Measurements from ENCODE around the gene CARD19.

DNA sequence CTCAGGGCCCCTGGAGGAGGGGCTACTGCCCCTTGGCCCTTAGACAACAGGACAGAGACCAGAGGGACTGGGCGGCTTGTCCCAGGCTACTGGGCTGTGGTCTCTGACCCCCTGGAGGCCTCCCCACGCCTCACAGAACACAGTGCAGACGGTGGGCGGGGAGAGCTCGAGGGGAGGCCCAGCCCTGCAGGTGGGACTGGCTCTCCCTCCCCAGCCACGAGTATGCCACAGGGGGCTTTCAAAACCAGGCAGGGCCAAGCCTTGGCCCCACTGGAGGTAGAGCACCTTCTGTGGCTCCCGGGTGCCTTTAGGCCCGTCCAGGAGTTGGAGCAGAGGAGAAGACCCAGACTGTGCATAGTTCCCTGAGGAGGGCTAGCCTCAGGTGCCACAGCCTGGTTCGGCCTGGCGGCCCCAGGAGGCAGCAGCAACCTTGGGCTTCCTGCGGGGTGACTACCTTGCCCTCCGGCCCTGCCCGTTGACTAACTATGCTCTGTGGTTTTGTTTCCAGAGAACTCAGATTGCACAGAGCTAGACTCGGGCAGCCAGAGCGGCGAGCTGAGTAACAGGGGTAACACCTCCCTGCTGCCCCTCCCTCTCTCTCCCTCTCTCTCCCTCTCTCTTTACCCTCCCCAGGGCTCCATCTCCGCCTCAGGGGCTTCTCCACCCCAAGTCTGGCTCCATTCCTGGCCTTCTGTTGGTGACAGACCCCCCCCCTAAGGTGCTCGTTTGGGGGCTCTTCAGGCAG, 15.5 kb downstream of the CARD19 start:
- TF ChIP-seq, protein P1, sequence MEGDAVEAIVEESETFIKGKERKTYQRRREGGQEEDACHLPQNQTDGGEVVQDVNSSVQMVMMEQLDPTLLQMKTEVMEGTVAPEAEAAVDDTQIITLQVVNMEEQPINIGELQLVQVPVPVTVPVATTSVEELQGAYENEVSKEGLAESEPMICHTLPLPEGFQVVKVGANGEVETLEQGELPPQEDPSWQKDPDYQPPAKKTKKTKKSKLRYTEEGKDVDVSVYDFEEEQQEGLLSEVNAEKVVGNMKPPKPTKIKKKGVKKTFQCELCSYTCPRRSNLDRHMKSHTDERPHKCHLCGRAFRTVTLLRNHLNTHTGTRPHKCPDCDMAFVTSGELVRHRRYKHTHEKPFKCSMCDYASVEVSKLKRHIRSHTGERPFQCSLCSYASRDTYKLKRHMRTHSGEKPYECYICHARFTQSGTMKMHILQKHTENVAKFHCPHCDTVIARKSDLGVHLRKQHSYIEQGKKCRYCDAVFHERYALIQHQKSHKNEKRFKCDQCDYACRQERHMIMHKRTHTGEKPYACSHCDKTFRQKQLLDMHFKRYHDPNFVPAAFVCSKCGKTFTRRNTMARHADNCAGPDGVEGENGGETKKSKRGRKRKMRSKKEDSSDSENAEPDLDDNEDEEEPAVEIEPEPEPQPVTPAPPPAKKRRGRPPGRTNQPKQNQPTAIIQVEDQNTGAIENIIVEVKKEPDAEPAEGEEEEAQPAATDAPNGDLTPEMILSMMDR (IDR thresholded peaks at IDR 0.05; ENCODE audit: low read depth, low read length, poor library complexity, severe bottlenecking) = no peak
- TF ChIP-seq EZH2phosphoT487 (IDR thresholded peaks at IDR 0.05; ENCODE audit: borderline replicate concordance, low read length) = no peak

Data from DOHH2 (cell line).